GM18505 (cell line): ENCODE measurements around the gene PTPRE.

Experiments
- ATAC-seq: cut with Tn5 transposase; IDR thresholded peaks from one replicate; pipeline ENCODE4 v1.9.1; 2021; ENCODE audit not compliant: unreplicated experiment
- POLR2A ChIP-seq: IDR thresholded peaks from 4 replicates; pipeline ENCODE4 v1.6.1; 2011; ENCODE audit warnings: borderline replicate concordance; ENCODE audit not compliant: insufficient read depth, insufficient read length; ENCODE audit errors: extremely low read depth

Gene PTPRE

DNA sequence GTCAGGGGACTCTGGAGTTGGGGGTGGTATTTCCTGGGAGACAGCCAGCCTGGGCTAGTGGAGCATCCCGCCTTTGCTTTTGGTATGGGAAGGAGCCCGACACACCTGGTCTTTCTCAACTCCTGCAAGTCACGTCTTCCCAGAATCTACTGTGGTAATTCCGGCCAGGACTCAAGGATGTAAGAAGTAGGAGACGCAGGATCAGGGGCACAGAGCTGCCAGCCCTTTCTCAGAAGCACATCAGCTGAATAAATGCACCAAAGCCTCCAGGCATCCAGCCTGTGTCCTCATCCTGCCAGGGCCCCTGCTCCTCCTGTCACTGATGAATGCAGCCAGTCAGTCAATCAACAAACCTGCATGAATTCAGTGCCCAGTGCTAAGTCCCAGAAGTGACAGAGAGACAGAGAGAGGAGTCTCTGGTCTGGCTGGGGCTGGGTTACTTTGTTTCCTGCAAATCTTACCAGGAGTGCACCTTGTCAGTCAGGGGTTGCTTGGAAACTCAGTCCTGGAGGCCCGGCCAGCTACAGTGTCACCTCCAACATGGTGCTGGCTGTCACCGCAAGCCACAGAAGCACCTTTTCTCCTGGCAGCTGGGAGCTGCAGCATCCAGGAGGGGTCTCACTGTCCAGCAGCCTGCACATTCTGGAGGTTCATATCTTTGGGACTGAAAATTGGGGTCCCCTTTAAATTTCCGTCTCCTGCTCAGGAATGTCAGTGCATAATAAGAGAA, 101.8 kb downstream of the PTPRE start:
- TF ChIP-seq POLR2A, result no peak
- no peak for ATAC-seq

DNA sequence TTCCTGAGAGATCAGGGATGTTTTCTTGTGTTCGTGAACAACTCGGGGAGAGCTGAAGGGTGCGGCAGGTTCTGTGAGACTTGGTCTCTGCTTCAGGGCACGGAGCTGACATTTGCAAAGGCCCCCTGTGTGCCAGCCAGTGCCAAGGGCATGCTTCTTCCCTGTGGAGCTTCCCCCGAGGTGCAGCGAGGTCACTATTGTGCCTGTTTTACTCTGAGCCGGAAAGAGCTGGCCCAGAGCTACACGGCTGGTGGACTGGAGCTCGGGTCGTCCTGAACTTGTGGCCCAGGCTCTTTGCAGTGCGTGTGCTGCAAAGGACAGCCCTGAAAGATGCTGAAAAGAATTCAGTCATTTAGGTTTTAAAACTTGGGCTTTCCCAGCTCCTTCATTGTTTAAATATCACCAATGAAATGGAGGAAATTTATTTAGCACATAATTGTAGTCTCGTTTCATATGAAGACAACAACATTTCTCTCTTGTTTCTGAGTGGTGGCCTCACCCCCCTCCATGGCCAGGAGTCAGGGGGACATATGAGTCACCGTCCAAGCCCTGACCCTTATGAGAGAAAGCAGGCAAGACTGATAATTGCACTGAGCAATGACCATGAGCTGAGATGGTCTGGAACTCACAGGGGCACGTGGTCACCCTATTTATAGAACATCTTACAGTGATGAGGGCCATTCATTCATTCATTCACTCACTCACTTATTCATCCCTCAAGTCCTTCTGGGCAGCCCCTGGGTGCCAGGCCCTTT, 102.6 kb downstream of the PTPRE start:
- TF ChIP-seq POLR2A, result no peak
- ATAC-seq, result no peak

DNA sequence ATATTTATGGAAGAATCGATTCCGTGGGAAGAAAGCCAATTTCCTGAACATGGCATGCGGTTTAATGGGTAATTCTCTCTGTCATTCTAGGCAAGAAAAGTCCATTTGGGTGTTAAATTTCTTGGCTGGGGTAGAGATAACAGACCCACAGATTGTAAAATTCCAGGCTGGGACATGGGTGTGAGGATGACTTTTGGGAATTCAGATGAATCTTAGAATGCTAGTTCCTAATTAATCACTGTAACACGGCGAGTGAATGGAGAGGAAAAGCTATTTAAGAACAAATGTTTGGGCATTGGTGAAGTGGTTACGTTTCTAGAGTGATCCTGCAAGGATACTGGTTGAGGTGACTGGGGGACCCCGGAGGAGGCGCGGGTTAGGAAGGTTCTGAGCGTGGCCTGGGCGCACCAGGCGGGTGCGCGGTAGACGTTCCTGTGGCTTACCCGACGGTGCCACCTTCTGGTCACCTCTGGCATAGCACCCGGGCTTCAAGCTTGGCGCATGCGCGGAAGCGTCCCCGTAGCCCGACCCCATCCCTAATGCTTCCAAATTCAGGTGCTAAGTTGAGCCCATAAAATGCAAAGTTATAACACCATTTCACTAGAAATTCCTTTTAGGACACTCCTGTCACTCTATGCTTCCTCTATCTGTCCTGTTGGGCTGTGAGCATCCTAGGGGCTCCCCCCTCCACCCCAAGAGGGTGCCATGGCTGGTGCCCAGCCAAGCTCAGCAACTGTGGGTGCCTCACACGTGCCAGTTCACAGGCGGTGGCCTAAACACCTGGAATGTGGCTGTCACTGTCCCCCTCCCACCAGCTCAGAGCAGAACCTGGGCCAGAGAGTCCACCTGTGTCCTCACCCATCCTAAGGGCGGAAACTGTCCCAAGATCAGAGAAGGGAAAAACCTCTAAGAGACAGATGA, 104.4 kb downstream of the PTPRE start:
- no peak for TF ChIP-seq POLR2A
- ATAC-seq, result peak; percentile 91

DNA sequence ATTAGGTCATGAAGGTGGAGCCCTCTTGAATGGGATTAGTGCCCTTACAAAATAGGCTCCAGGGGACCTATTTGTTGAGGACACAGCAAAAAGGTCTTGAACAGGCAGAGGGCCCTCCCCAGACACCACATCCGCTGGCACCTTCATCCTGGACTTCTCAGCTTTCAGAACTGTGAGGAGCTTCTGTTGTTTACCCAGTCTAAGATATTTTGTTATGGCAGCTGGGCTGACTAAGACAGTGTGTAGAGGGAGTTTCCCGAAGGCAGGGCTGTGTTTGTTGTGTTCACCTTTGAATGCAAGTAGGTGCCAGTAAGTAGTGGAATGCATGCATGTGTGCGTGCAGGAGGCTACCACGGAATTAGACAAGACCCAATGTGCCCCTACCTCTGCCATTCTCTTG, 106.7 kb downstream of the PTPRE start:
- no peak for TF ChIP-seq POLR2A
- ATAC-seq, result no peak

DNA sequence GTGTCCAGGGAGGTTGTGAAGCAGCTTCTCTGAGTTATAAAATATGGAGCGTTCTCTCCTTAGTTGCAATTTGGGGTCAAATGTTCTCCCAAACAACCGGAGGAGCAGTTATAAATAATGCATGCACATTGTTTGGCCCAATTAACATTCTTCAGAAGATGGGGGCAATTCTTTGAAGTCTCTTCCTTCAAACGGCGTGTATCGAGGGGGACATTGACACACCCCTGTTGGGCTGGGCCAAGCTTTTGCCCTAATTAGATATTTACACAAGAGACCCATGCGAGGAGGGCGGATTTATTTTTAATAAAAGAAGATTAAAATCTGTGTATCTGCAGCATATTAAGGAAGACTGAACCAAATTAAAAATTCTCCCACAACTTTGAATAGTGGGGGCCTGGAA, 107.3 kb downstream of the PTPRE start:
- ATAC-seq, result no peak

DNA sequence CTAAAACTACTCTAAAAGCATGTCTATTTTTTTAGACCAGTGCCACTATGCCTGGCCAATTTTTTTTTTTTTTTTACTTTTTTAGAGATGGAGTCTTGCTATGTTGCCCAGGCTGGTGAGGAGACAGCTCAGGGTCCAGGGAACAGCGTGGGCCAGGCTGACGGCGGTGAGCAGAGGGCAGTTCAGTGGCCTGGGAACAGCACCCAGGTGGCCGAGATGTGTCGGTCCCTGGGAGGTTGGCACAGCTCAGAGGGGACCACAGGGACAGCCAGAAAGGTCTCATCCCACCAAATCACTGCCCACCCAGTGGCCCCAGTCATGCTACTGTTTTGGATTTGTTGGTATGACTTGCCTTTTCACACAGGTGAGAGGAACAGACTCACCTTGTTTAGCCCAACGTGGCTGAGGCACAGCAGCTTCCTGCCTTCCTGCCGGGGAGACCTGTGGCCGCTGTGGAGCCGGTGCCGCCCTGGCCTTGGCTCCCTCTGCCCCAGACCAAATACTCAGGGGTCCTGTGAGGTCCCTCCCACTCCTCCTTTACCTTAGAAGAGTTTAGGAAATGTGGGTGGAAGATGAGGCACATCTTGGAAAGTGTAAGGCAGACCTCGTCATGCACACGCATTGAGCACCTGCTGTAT, 109.6 kb downstream of the PTPRE start:
- TF ChIP-seq POLR2A, result no peak
- no peak for ATAC-seq

More for the DNA sequence above, 107.3 kb downstream of the PTPRE start:
- TF ChIP-seq POLR2A, result no peak

DNA sequence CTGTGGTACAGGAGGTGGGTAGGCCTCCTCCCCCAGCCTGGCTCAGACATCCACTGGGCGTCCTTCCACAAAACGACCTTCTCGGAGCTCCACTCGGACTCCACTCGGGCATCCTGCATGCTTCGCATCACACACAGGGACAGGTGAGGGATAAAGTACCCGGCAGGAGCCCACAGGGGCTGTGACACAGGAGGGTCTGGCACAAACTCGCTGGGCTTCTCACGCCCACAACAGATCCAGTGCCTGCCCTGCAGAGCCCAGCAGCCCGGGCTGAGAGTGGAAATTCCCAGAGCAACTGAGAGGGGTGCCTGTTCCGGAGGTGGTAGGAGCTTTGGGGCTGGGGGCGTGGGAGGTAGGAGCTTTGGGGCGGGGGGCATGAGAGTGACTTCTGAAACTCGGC, 110.9 kb downstream of the PTPRE start:
- no peak for TF ChIP-seq POLR2A
- no peak for ATAC-seq

DNA sequence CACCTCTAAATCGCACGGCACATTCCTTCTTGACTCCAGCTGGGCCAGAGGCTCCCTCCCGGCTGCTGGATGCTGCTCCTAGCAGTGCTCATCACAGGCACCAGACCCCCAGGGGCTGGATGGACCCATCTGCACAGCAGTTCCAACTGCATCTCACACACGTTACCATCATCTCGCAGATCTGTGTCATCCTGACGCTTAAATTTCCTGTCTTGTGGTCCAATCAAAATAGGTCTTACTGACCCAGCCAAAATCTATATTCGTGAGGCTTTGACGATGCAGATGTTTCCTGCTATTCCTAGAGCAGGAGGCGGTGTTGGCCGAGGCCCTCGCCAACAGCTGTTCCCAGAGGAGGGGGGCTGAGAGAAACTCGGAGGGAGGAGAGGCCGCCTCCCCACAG, 111.3 kb downstream of the PTPRE start:
- ATAC-seq, result no peak
- TF ChIP-seq POLR2A, result no peak

DNA sequence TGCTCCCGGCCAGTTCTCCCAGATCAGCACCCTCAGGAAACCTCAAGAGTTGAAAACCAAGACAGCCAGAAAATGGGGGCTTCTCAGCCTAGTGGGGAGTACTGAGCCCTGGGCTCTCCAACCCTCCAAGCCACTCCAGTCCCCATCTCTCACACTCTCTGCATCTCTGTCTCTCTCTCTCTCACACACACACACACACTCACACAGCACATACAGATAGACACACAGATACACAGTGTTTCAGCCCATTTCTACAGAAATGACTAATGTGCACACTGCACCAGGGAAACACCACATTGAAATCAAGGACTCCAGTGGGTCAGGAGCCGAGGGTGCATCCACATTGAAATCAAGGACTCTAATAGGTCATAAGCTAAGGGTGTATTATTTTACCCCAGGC, 111.8 kb downstream of the PTPRE start:
- ATAC-seq, result no peak
- no peak for TF ChIP-seq POLR2A

DNA sequence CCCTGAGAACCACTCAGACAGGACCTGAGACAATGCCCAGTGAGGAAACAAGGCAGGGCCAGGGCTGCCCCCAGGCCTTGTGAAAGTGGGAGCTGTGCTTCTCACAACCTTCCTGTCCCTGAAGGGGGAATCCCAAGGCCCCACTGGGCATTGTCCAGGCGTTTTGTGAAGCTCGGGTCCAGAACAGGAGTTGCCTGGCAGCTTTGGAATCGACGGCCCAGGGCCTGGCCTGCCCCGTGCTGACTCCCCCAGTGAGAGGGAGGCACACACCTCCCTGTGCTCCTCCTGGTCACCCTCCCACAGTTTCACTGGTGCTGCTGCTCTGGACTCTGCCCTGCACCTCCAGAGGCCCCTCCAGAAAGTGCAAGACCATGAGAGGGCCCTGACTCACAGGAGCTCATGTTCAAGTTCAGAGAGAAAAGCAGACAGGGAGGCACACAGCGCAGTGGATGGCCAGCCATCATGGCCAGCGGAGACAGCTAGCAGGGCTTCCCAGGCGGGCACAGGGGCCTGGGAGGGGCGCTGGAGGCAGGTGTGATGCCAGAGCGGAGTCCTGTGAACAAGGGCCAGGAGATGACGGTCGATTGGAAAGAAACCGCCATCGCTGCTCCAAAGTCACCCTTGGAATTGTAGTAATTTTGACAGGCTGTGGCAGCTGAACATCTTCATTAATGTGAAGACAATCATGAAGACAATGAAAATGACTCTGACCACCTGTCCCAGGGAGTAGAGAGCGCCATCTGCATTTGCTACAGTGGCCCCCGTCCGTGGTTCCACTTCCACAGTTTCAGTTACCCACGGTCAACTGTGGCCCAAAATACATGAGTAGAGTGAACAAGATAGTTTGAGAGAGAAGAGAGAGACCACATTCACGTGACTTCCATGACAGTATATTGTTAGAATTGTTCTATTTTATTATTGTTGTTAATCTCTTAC, 115.6 kb downstream of the PTPRE start:
- no peak for TF ChIP-seq POLR2A
- no peak for ATAC-seq

DNA sequence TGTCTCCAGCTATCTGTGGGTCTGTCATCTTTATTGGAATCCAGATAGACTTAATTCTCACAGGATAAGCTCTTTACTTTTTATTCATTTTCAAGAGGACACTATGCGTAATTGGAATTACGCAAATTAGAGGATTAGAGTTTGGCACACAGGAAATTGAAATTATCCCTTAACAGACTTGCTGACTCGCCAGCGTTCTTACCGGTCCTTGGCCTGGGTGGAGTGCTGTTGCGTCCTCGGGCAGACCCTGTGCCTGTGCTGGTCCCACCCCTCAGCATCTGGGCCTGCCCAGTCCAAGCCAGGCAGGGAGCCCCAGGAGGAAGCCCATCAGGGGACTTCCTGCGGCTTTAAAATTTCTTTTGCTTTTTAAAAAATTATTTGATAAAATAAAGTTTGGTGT, 117.5 kb downstream of the PTPRE start:
- TF ChIP-seq POLR2A, result no peak
- no peak for ATAC-seq

DNA sequence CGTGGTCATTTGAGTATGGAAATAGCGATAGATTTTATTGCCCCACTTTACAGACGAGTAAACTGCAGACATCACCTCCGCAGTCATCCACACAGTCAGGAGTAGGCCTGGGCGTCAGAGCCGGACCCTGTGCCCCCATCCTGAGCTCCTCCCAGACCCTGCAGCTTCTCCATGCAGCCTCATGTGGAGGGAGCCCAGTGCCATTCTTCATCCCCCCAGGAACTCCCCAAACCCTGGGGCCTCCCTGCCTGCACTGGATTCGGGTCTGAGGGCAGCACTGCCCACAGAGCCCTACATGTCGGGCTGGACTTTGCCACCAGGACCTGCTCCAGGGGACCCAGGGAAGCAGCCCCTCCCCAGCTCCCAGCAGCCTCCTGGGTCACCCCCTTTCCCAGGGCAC, 118.5 kb downstream of the PTPRE start:
- TF ChIP-seq POLR2A, result no peak
- ATAC-seq, result no peak

DNA sequence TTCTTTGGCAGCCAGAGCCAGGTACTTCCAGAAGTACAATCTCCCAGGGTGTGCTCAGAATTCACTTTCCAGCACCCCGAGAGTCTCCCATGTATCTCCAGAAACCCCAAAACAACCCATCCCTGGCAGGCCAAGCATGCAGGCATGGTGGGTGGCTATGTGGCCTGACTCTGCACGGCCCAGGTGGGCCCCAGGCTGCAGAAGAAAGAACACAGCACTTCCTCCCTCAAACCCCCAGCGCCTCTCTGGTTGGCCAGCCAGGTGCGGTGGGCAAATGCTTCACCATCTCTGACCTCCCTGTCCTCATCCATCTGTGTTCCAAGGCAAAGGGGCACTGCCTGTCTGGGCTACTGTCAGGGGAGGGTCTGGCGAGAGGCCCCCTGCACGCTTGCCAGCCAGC, 119.0 kb downstream of the PTPRE start:
- no peak for TF ChIP-seq POLR2A
- no peak for ATAC-seq
